GM03348 (cell line): ENCODE measurements around the gene CACNA2D4.
A peak's percentile ranks its signal among the peaks of the same experiment; 100 is the strongest.

Experiments
- DNase-seq: peaks from one replicate; pipeline ENCODE4 v3.0.0; 2012; ENCODE audit warnings: low spot score

The CACNA2D4 gene

GRCh38 chr12:1886396-1887008 is 31.9 kb downstream of the CACNA2D4 start:
- DNase-seq: no peak

- no peak for DNase-seq
These were observed 32.7 kb downstream of the CACNA2D4 start for GRCh38 chr12:1885599-1886245.

- DNase-seq: no peak
These were observed 33.3 kb downstream of the CACNA2D4 start for GRCh38 chr12:1885082-1885596.

- no peak for DNase-seq
These were observed 33.8 kb downstream of the CACNA2D4 start for GRCh38 chr12:1884651-1885050.

GRCh38 chr12:1883513-1883912 is 34.9 kb downstream of the CACNA2D4 start:
- peak; percentile 5 for DNase-seq

- DNase-seq: no peak
These were observed 35.5 kb downstream of the CACNA2D4 start for GRCh38 chr12:1882850-1883470.

GRCh38 chr12:1882405-1882804 is 36.0 kb downstream of the CACNA2D4 start:
- no peak for DNase-seq

GRCh38 chr12:1881936-1882335 is 36.5 kb downstream of the CACNA2D4 start:
- DNase-seq: no peak

GRCh38 chr12:1881301-1881700 is 37.2 kb downstream of the CACNA2D4 start:
- DNase-seq: no peak

- DNase-seq: no peak
These were observed 37.6 kb downstream of the CACNA2D4 start for GRCh38 chr12:1880876-1881275.

- no peak for DNase-seq
These were observed 38.2 kb downstream of the CACNA2D4 start for GRCh38 chr12:1880153-1880845.

- no peak for DNase-seq
These were observed 38.8 kb downstream of the CACNA2D4 start for GRCh38 chr12:1879633-1880032.

GRCh38 chr12:1878695-1879094 is 39.8 kb downstream of the CACNA2D4 start:
- no peak for DNase-seq

- DNase-seq: no peak
These were observed 40.2 kb downstream of the CACNA2D4 start for GRCh38 chr12:1878214-1878613.

- no peak for DNase-seq
These were observed 41.1 kb downstream of the CACNA2D4 start for GRCh38 chr12:1877169-1877878.

- no peak for DNase-seq
These were observed 42.4 kb downstream of the CACNA2D4 start for GRCh38 chr12:1876086-1876485.

GRCh38 chr12:1875608-1876007 is 42.8 kb downstream of the CACNA2D4 start:
- DNase-seq: no peak

- DNase-seq: no peak
These were observed 44.6 kb downstream of the CACNA2D4 start for GRCh38 chr12:1873531-1874510.

- DNase-seq: no peak
These were observed 46.0 kb downstream of the CACNA2D4 start for GRCh38 chr12:1872448-1872847.

- no peak for DNase-seq
These were observed 46.5 kb downstream of the CACNA2D4 start for GRCh38 chr12:1872001-1872400.
